SK-N-SH (cell line): ENCODE results near the gene EEF1B2.

ENCODE experiments used
- CTCF ChIP-seq: fragments of 200-600 bp; sonication (generic); IDR thresholded peaks from 2 replicates; pipeline ENCODE4 v1.6.1; 2017; ENCODE audit warnings: antibody characterized with exemption, mild to moderate bottlenecking, moderate library complexity
- ELF1 ChIP-seq: IDR thresholded peaks from 2 replicates; pipeline ENCODE4 v1.4.0; 2012
- EP300 ChIP-seq, 2 experiments: IDR thresholded peaks; 2 replicates each; pipeline versions ENCODE4 v1.4.0 to v1.6.1; 2012; ENCODE audit warnings: borderline replicate concordance in 1 of 2, low read depth in 1 of 2, low read length in 1 of 2
- FOXM1 ChIP-seq: IDR thresholded peaks from 2 replicates; pipeline ENCODE4 v1.4.0; 2012; ENCODE audit warnings: low read depth, mild to moderate bottlenecking
- MAX ChIP-seq: IDR thresholded peaks from 2 replicates; pipeline ENCODE4 v1.4.0; 2012; ENCODE audit warnings: low read depth
- NFIC ChIP-seq: IDR thresholded peaks from 2 replicates; pipeline ENCODE4 v1.4.0; 2012; ENCODE audit warnings: borderline replicate concordance
- POLR2AphosphoS5 ChIP-seq: IDR thresholded peaks from 2 replicates; pipeline ENCODE4 v1.6.1; 2012; ENCODE audit warnings: low read depth, low read length
- RXRA ChIP-seq: IDR thresholded peaks from 2 replicates; pipeline ENCODE4 v1.4.0; 2012; ENCODE audit warnings: low read depth, mild to moderate bottlenecking, borderline replicate concordance
- TF ChIP-seq, protein P1 (sequence below): fragments of 150-350 bp; IDR thresholded peaks from 2 replicates; pipeline ENCODE4 v1.6.1; 2017; ENCODE audit warnings: antibody characterized with exemption, low read length, low read depth, borderline replicate concordance

DNA sequence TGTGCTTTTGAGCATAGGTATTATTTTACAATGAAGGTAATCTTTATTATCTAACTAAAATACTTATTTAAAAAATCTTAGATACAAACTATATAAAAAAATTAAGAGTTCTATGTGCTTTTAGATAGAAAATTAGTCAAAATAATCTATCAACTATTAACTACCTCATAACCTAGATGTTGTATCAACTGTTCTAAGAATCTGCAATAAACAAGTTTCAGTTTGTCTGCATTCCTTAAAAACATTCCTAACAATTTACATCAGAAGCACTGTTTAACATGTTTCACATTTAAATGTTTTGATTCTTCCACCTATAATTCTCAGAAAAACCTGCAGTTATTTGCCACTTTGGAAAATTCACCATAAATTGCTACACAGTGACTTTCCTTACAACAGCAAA, 33.8 kb upstream of the EEF1B2 start:
- TF ChIP-seq RXRA = no peak
- TF ChIP-seq FOXM1 = no peak
- TF ChIP-seq, protein P1, sequence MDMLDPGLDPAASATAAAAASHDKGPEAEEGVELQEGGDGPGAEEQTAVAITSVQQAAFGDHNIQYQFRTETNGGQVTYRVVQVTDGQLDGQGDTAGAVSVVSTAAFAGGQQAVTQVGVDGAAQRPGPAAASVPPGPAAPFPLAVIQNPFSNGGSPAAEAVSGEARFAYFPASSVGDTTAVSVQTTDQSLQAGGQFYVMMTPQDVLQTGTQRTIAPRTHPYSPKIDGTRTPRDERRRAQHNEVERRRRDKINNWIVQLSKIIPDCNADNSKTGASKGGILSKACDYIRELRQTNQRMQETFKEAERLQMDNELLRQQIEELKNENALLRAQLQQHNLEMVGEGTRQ = no peak
- no peak for TF ChIP-seq MAX
- no peak for TF ChIP-seq POLR2AphosphoS5
- no peak for TF ChIP-seq CTCF
- TF ChIP-seq NFIC = no peak
- TF ChIP-seq EP300 (IDR thresholded peaks at IDR 0.05; ENCODE audit: borderline replicate concordance in 1 of 2, low read depth in 1 of 2, low read length in 1 of 2) = no peak
- no peak for TF ChIP-seq ELF1
